H9 (cell line): ENCODE results near the gene ETV5. TPM values are rescaled to one million over a fixed set of nuclear protein-coding genes. Genes with fewer than 3 reads are reported as not detected.

Experiments
- DNase-seq: peaks from one replicate; pipeline ENCODE4 v3.0.0-alpha.2; 2017
- H2AFZ ChIP-seq: one replicate; pipeline ENCODE4 v1.6.1; 2013; ENCODE audit warnings: mild to moderate bottlenecking, low read length, control low read depth, moderate library complexity
- H2AK5ac ChIP-seq: 2 replicates; pipeline ENCODE4 v1.6.1; 2013; ENCODE audit warnings: low read length, control low read depth, mixed read lengths; ENCODE audit not compliant: insufficient read length
- H2BK120ac ChIP-seq: one replicate; pipeline ENCODE4 v1.6.1; 2013; ENCODE audit warnings: low read depth, mild to moderate bottlenecking, low read length, control low read depth, inconsistent platforms; ENCODE audit not compliant: poor library complexity, severe bottlenecking
- H2BK12ac ChIP-seq: 2 replicates; pipeline ENCODE4 v1.6.1; 2013; ENCODE audit warnings: low read length, control low read depth, mixed read lengths, low read depth; ENCODE audit not compliant: insufficient read length
- H2BK15ac ChIP-seq: 2 replicates; pipeline ENCODE4 v1.6.1; 2013; ENCODE audit warnings: low read depth, low read length, control low read depth
- H2BK20ac ChIP-seq: one replicate; pipeline ENCODE4 v1.6.1; 2013; ENCODE audit warnings: low read depth, mild to moderate bottlenecking, low read length, control low read depth, inconsistent platforms; ENCODE audit not compliant: poor library complexity, severe bottlenecking
- H2BK5ac ChIP-seq: 2 replicates; pipeline ENCODE4 v1.6.1; 2013; ENCODE audit warnings: low read length, control low read depth, mixed read lengths; ENCODE audit not compliant: insufficient read length
- H3K14ac ChIP-seq: 2 replicates; pipeline ENCODE4 v1.6.1; 2013; ENCODE audit warnings: low read length, control low read depth; ENCODE audit not compliant: insufficient read depth
- H3K18ac ChIP-seq: 2 replicates; pipeline ENCODE4 v1.6.1; 2013; ENCODE audit warnings: low read depth, mild to moderate bottlenecking, mixed read lengths, low read length, control low read depth; ENCODE audit not compliant: insufficient read length
- H3K23ac ChIP-seq: 2 replicates; pipeline ENCODE4 v1.6.1; 2013; ENCODE audit warnings: low read length, control low read depth, mixed read lengths, low read depth; ENCODE audit not compliant: insufficient read length
- H3K23me2 ChIP-seq: 2 replicates; pipeline ENCODE4 v1.6.1; 2013; ENCODE audit warnings: low read depth, mild to moderate bottlenecking, mixed read lengths, low read length, control low read depth; ENCODE audit not compliant: insufficient read length, poor library complexity, severe bottlenecking
- H3K27ac ChIP-seq: 2 replicates; pipeline ENCODE4 v1.5.1; 2013; ENCODE audit warnings: low read length, control low read depth, mixed read lengths, low read depth; ENCODE audit not compliant: insufficient read length
- H3K27me3 ChIP-seq: 2 replicates; pipeline ENCODE4 v1.6.1; 2013; ENCODE audit warnings: low read length, control low read depth, inconsistent platforms; ENCODE audit not compliant: insufficient read depth
- H3K4ac ChIP-seq: 2 replicates; pipeline ENCODE4 v1.6.1; 2013; ENCODE audit warnings: low read depth, mild to moderate bottlenecking, control low read depth, inconsistent platforms, low read length, moderate library complexity
- H3K4me1 ChIP-seq: 2 replicates; pipeline ENCODE4 v1.6.1; 2013; ENCODE audit warnings: low read length, control low read depth, inconsistent platforms; ENCODE audit not compliant: insufficient read depth
- H3K4me2 ChIP-seq: 2 replicates; pipeline ENCODE4 v1.6.1; 2013; ENCODE audit warnings: low read length, control low read depth, mixed read lengths; ENCODE audit not compliant: insufficient read length, insufficient read depth
- H3K56ac ChIP-seq: 2 replicates; pipeline ENCODE4 v1.6.1; 2013; ENCODE audit warnings: low read depth, mild to moderate bottlenecking, mixed read lengths, low read length, control low read depth; ENCODE audit not compliant: insufficient read length
- H3K79me1 ChIP-seq: 2 replicates; pipeline ENCODE4 v1.6.1; 2013; ENCODE audit warnings: low read depth, mild to moderate bottlenecking, moderate library complexity, low read length, control low read depth, inconsistent platforms; ENCODE audit not compliant: insufficient read depth, poor library complexity, severe bottlenecking
- H3K79me2 ChIP-seq: 2 replicates; pipeline ENCODE4 v1.6.1; 2013; ENCODE audit warnings: low read length, control low read depth, inconsistent platforms; ENCODE audit not compliant: insufficient read depth
- H3K9ac ChIP-seq: 2 replicates; pipeline ENCODE4 v1.6.1; 2013; ENCODE audit warnings: low read length, control low read depth, mixed read lengths; ENCODE audit not compliant: insufficient read length; ENCODE audit errors: extremely low read depth
- H3K9me3 ChIP-seq: one replicate; pipeline ENCODE4 v1.6.1; 2013; ENCODE audit warnings: low read depth, low read length, inconsistent platforms; ENCODE audit not compliant: control insufficient read depth
- H3T11ph ChIP-seq: one replicate; pipeline ENCODE4 v1.6.1; 2013; ENCODE audit warnings: mild to moderate bottlenecking, low read length, control low read depth, inconsistent platforms
- H4K20me1 ChIP-seq: one replicate; pipeline ENCODE4 v1.6.1; 2013; ENCODE audit not compliant: control insufficient read depth, insufficient read length, insufficient read depth
- H4K5ac ChIP-seq: 2 replicates; pipeline ENCODE4 v1.6.1; 2013; ENCODE audit warnings: low read depth, mild to moderate bottlenecking, mixed read lengths, low read length, control low read depth; ENCODE audit not compliant: insufficient read length
- H4K8ac ChIP-seq: replicated peaks from 2 replicates; pipeline ENCODE4 v1.6.1; 2013; ENCODE audit warnings: low read length, control low read depth, mixed read lengths, low read depth; ENCODE audit not compliant: insufficient read length
- H4K91ac ChIP-seq: 2 replicates; pipeline ENCODE4 v1.6.1; 2013; ENCODE audit warnings: low read depth, mild to moderate bottlenecking, moderate library complexity, mixed read lengths, low read length, control low read depth; ENCODE audit not compliant: insufficient read length
- H3K27ac Mint-ChIP-seq, 3 experiments: 2 replicates in 2 of 3; 3 replicates in 1 of 3; pipeline ENCODE4 v1.8.0; 2020 to 2021; ENCODE audit warnings: mixed read lengths in 3 of 3, mild to moderate bottlenecking in 1 of 3, moderate library complexity in 1 of 3
- H3K27me3 Mint-ChIP-seq: 2 replicates; pipeline ENCODE4 v1.8.0; 2021; ENCODE audit warnings: low read depth, mild to moderate bottlenecking, moderate library complexity, mixed read lengths
- H3K36me3 Mint-ChIP-seq, 3 experiments: 2 replicates in 2 of 3; 3 replicates in 1 of 3; pipeline ENCODE4 v1.8.0; 2020 to 2021; ENCODE audit warnings: low read depth in 3 of 3, mixed read lengths in 3 of 3; ENCODE audit not compliant: insufficient read depth in 1 of 3
- H3K4me1 Mint-ChIP-seq, 2 experiments: 2 replicates each; pipeline ENCODE4 v1.8.0; 2020; ENCODE audit warnings: mixed read lengths in 2 of 2
- H3K4me3 Mint-ChIP-seq, 2 experiments: 2 replicates in 1 of 2; 3 replicates in 1 of 2; pipeline ENCODE4 v1.8.0; 2020 to 2021; ENCODE audit warnings: mild to moderate bottlenecking in 2 of 2, mixed read lengths in 2 of 2, moderate library complexity in 1 of 2
- H3K9me3 Mint-ChIP-seq, 2 experiments: 2 replicates in 1 of 2; 3 replicates in 1 of 2; pipeline ENCODE4 v1.8.0; 2020; ENCODE audit warnings: mild to moderate bottlenecking in 2 of 2, mixed read lengths in 2 of 2, moderate library complexity in 1 of 2
- WGBS: extraction: QIAGEN DNeasy Blood & Tissue Kit; methylation state at CpG from one replicate; pipeline ENCODE4 v1.1.7; 2013; ENCODE audit warnings: missing lambda C conversion rate, low lambda C conversion rate, mixed read lengths; ENCODE audit not compliant: insufficient read length; ENCODE audit errors: extremely low coverage; 5-methylcytosine and 5-hydroxymethylcytosine counted together
- total RNA-seq: library from RNA; stranded (reverse); gene quantifications from 2 replicates; pipeline ENCODE4 v1.2.1, GENCODE V29; 2021
- TF ChIP-seq, protein P1 (sequence below): fragments of 200-600 bp; sonication (generic); conservative IDR thresholded peaks from 3 replicates; pipeline ENCODE4 v1.8.0; 2021; ENCODE audit warnings: antibody characterized with exemption, mild to moderate bottlenecking

The ETV5 gene
- total RNA-seq, 1 experiment from 2014 or later, result 7.7 TPM

DNA sequence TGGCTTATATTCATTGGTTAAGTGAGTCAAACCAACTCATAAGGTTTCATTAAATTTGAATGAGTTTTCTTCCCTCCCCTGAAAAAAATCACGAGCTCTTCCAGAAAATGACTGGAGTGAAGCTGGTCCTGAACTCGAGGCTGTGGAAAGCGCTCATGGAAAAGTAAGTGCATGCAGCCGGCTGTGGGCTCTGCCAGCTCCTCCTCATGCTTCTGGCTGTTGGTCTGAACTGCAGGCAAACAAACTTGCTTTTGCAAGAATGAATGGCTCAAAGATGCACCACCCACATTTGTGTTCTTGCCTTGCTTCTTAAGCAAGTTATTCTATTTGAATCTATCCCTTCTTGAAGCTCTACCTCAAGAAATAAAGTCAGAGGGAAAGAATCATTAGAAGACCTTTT lies 6.2 kb downstream of the ETV5 start:
- peaks cover 2% of the 10 kb centered on the region; the same call in 1 of the 2 replicates for H3K4me1 ChIP-seq
- no peak overlapping the region for H3K4me2 ChIP-seq
- no peak overlapping the region for H2BK120ac ChIP-seq

More for the DNA sequence above, 6.2 kb downstream of the ETV5 start:
- Histone ChIP-seq H4K5ac (no peak overlapping the region), H3K14ac (no peak overlapping the region), H4K20me1 (no peaks in the 10 kb centered on the region), H3K27ac (no peak overlapping the region), H4K91ac (no peak overlapping the region), H4K8ac (no peak overlapping the region), H2BK5ac (no peak overlapping the region), H3K79me1 (no peaks in the 10 kb centered on the region), H2AFZ (no peak overlapping the region), H3K23me2 (peaks cover 4% of the 10 kb centered on the region), H3K9me3 (no peaks in the 10 kb centered on the region), H2AK5ac (no peak overlapping the region), H3K18ac (no peak overlapping the region), H2BK20ac (no peak overlapping the region), H3T11ph (no peak overlapping the region), H3K79me2 (no peaks in the 10 kb centered on the region; the same call in 1 of the 2 replicates), H2BK15ac (no peak overlapping the region), H3K23ac (no peak overlapping the region), H3K56ac (no peak overlapping the region), H3K27me3 (peaks cover 3% of the 10 kb centered on the region; the same call in 1 of the 2 replicates), H3K4ac (no peak overlapping the region), H3K9ac (no peak overlapping the region), H2BK12ac (no peak overlapping the region)
- H3K9me3 Mint-ChIP-seq, result no peaks in the 10 kb centered on the region; a peak in 2 of 5 replicates
- peaks cover 0 to 18% (median 0%) of the 10 kb centered on the region in 3 experiments; a peak in 2 of 7 replicates for H3K36me3 Mint-ChIP-seq
- TF ChIP-seq, protein P1, sequence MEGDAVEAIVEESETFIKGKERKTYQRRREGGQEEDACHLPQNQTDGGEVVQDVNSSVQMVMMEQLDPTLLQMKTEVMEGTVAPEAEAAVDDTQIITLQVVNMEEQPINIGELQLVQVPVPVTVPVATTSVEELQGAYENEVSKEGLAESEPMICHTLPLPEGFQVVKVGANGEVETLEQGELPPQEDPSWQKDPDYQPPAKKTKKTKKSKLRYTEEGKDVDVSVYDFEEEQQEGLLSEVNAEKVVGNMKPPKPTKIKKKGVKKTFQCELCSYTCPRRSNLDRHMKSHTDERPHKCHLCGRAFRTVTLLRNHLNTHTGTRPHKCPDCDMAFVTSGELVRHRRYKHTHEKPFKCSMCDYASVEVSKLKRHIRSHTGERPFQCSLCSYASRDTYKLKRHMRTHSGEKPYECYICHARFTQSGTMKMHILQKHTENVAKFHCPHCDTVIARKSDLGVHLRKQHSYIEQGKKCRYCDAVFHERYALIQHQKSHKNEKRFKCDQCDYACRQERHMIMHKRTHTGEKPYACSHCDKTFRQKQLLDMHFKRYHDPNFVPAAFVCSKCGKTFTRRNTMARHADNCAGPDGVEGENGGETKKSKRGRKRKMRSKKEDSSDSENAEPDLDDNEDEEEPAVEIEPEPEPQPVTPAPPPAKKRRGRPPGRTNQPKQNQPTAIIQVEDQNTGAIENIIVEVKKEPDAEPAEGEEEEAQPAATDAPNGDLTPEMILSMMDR, result no peak
- H3K27ac Mint-ChIP-seq, result no peak overlapping the region
- WGBS, result no CpG with 5 or more reads among the region's 4 CpGs
- H3K4me3 Mint-ChIP-seq, result no peak overlapping the region
- H3K4me1 Mint-ChIP-seq, result peaks cover 29 to 30% of the 10 kb centered on the region in 2 experiments
- peaks cover 92% of the 10 kb centered on the region for H3K27me3 Mint-ChIP-seq
- no peak for DNase-seq
